OCI-LY7 (cell line): Measurements from ENCODE around the gene CAND2.

Source experiments
- CTCF ChIP-seq: fragments of 200-600 bp; sonication (generic); conservative IDR thresholded peaks from 2 replicates; pipeline ENCODE4 v1.5.1; 2014; ENCODE audit warnings: mild to moderate bottlenecking, antibody characterized with exemption, low read length, moderate library complexity, mixed read lengths
- EZH2phosphoT487 ChIP-seq: fragments of 200-600 bp; sonication (generic); IDR thresholded peaks from 2 replicates; pipeline ENCODE4 v1.6.1; 2018; ENCODE audit warnings: low read depth, borderline replicate concordance, mild to moderate bottlenecking, mixed run types, antibody characterized with exemption, low read length, moderate library complexity, mixed read lengths

- TF ChIP-seq CTCF = no peak
- no peak for TF ChIP-seq EZH2phosphoT487
Measured at GRCh38 chr3:12809435-12809834, 13.0 kb downstream of the CAND2 start.
